SKM-1 treated with dmso at 0.1 percent for 144 hours (cell line): ENCODE results near the gene UBN1.

ENCODE experiments used
- DNase-seq: peaks from one replicate; lab custom pipeline; 2025; ENCODE audit not compliant: unreplicated experiment; lab: John Stamatoyannopoulos, UW

The UBN1 gene

GRCh38 chr16:4855804-4856203 is 8.5 kb downstream of the UBN1 start:
- no peak for DNase-seq

GRCh38 chr16:4859190-4859899 is 12.1 kb downstream of the UBN1 start:
- no peak for DNase-seq

GRCh38 chr16:4859900-4860255 is 12.6 kb downstream of the UBN1 start:
- no peak for DNase-seq

- no peak for DNase-seq
Measured at GRCh38 chr16:4860727-4861342, 13.6 kb downstream of the UBN1 start.

GRCh38 chr16:4862639-4863038 is 15.4 kb downstream of the UBN1 start:
- DNase-seq, result no peak

- no peak for DNase-seq
Measured at GRCh38 chr16:4864728-4865127, 17.4 kb downstream of the UBN1 start.

GRCh38 chr16:4865231-4865860 is 18.1 kb downstream of the UBN1 start:
- no peak for DNase-seq

- no peak for DNase-seq
Measured at GRCh38 chr16:4866586-4866985, 19.3 kb downstream of the UBN1 start.

- DNase-seq, result no peak
Measured at GRCh38 chr16:4868026-4868425, 20.7 kb downstream of the UBN1 start.

GRCh38 chr16:4868535-4868934 is 21.3 kb downstream of the UBN1 start:
- DNase-seq, result no peak

- DNase-seq, result no peak
Measured at GRCh38 chr16:4869147-4869805, 22.0 kb downstream of the UBN1 start.

GRCh38 chr16:4870138-4870671 is 22.9 kb downstream of the UBN1 start:
- no peak for DNase-seq

- no peak for DNase-seq
Measured at GRCh38 chr16:4871071-4871470, 23.8 kb downstream of the UBN1 start.

- DNase-seq, result no peak
Measured at GRCh38 chr16:4873091-4873490, 25.8 kb downstream of the UBN1 start.

- DNase-seq, result no peak
Measured at GRCh38 chr16:4874666-4875065, 27.4 kb downstream of the UBN1 start.

GRCh38 chr16:4876646-4877379 is 29.5 kb downstream of the UBN1 start:
- no peak for DNase-seq

GRCh38 chr16:4877380-4877685 is 30.1 kb downstream of the UBN1 start:
- DNase-seq, result no peak

- no peak for DNase-seq
Measured at GRCh38 chr16:4879049-4879448, 31.8 kb downstream of the UBN1 start.

GRCh38 chr16:4880006-4880580 is 32.8 kb downstream of the UBN1 start:
- no peak for DNase-seq

- no peak for DNase-seq
Measured at GRCh38 chr16:4882000-4882632, 34.8 kb downstream of the UBN1 start.
